Measurements from ENCODE around the gene RPIA. TPM values are rescaled to one million over a fixed set of nuclear protein-coding genes. Genes with fewer than 3 reads are reported as not detected.

Gene RPIA
- total and polyA plus RNA-seq, 2 of the 4 experiments (the other 2 are of a cell fraction), result 4.1 to 8.6 TPM

- no CpG with 5 or more reads among the region's 4 CpGs for WGBS, 2 experiments (ENCODE audit: extremely low coverage in 2 of 2, insufficient read length in 1 of 2)
- H4K5ac ChIP-seq (ENCODE audit: low read depth, low read length), result no peak overlapping the region
These were observed 33.3 kb downstream of the RPIA start for GRCh38 chr2:88724643-88725332.

More at GRCh38 chr2:88724643-88725332, 33.3 kb downstream of the RPIA start:
- intact Hi-C loops (cut with micrococcal nuclease), result no loop called here
- Histone ChIP-seq H2BK120ac (ENCODE audit: low read depth, low read length) (no peak overlapping the region), H2BK5ac (ENCODE audit: low read depth, low read length, poor library complexity, severe bottlenecking) (no peak overlapping the region), H2AK9ac (replicated peaks; ENCODE audit: low read depth, low read length, poor library complexity) (no peak overlapping the region), H3K9ac (ENCODE audit: low read depth, low read length) (no peak overlapping the region), H3K4me3 (ENCODE audit: insufficient read depth, low read depth, low read length) (no peak overlapping the region), H3K56ac (ENCODE audit: extremely low read depth, insufficient read depth, low read length) (no peak overlapping the region), H3K79me1 (ENCODE audit: low read depth in 1 of 2, low read length in 2 of 2) (peaks cover 0 to 12% of the 10 kb centered on the region in 2 experiments; a peak in 3 of 4 replicates), H4K91ac (ENCODE audit: insufficient read depth, low read depth, low read length) (no peak overlapping the region), H3K9me3 (ENCODE audit: control insufficient read depth, insufficient read depth, low read length) (no peaks in the 10 kb centered on the region), H3K27me3 (ENCODE audit: control insufficient read depth, insufficient read depth, low read length) (no peaks in the 10 kb centered on the region), H3K4ac (ENCODE audit: low read depth, low read length) (no peak overlapping the region), H2AK5ac (ENCODE audit: low read depth, low read length) (no peak overlapping the region), H3K4me2 (ENCODE audit: low read depth, low read length) (no peak overlapping the region), H4K20me1 (ENCODE audit: insufficient read depth, low read length) (no peaks in the 10 kb centered on the region), H3K9me1 (ENCODE audit: insufficient read depth, low read length) (peaks cover 5% of the 10 kb centered on the region; the same call in 1 of the 2 replicates), H2AFZ (replicated peaks; ENCODE audit: low read length, poor library complexity) (no peak overlapping the region), H2BK20ac (ENCODE audit: low read depth, low read length) (no peak overlapping the region), H3K14ac (replicated peaks; ENCODE audit: low read depth, low read length) (no peak overlapping the region), H3K4me1 (ENCODE audit: control insufficient read depth, insufficient read depth, low read length) (no peaks in the 10 kb centered on the region), H3K27ac (ENCODE audit: insufficient read depth, low read length) (no peak overlapping the region), H3K23ac (ENCODE audit: low read depth, low read length) (no peak overlapping the region), H2BK15ac (ENCODE audit: low read depth, low read length) (no peak overlapping the region), H3K36me3 (ENCODE audit: control insufficient read depth, insufficient read depth, low read length) (no peaks in the 10 kb centered on the region), H4K8ac (ENCODE audit: low read depth in 2 of 2, low read length in 2 of 2) (no peak overlapping the region), H3K18ac (ENCODE audit: low read depth, low read length) (no peak overlapping the region)
- POLR2A ChIA-PET (ENCODE audit: unreplicated experiment), result no interaction called here
- no peak for TF ChIP-seq RAD21 (IDR thresholded peaks at IDR 0.05; ENCODE audit: low read length)
- no peak for TF ChIP-seq CEBPB (IDR thresholded peaks at IDR 0.05; ENCODE audit: low read depth, low read length)
- TF ChIP-seq RCOR1 (IDR thresholded peaks at IDR 0.05; ENCODE audit: insufficient replicate concordance, low read length), result no peak
- no peak for TF ChIP-seq CHD1 (IDR thresholded peaks at IDR 0.05; ENCODE audit: low read depth, low read length)
- TF ChIP-seq NFE2L2 (IDR thresholded peaks at IDR 0.05; ENCODE audit: low read depth, low read length), result no peak
- TF ChIP-seq ELK1 (IDR thresholded peaks at IDR 0.05; ENCODE audit: borderline replicate concordance, low read depth, low read length), result no peak
- DNase-seq, result no peak
- no TSS peak for BruUV-seq (replicated peaks)
- dilution Hi-C loops (cut with HindIII; ENCODE audit: low sequenced_read_pairs, unreplicated experiment), result no loop called here
- CTCF ChIA-PET, result no interaction called here
- ATAC-seq (ENCODE audit: low read depth), result no peak
- in situ Hi-C loops (cut with MboI; ENCODE audit: low sequenced_read_pairs), result no loop called here
